ENCODE data around the gene INHBA.

Gene INHBA

GRCh38 chr7:41742401-41743020 lies 39.6 kb upstream of the INHBA start:
- no peak overlapping the region for H3K4me3 ChIP-seq (ENCODE audit: low read depth, low read length)
- no peak for DNase-seq (ENCODE audit: low read depth)
- TF ChIP-seq, protein P1, sequence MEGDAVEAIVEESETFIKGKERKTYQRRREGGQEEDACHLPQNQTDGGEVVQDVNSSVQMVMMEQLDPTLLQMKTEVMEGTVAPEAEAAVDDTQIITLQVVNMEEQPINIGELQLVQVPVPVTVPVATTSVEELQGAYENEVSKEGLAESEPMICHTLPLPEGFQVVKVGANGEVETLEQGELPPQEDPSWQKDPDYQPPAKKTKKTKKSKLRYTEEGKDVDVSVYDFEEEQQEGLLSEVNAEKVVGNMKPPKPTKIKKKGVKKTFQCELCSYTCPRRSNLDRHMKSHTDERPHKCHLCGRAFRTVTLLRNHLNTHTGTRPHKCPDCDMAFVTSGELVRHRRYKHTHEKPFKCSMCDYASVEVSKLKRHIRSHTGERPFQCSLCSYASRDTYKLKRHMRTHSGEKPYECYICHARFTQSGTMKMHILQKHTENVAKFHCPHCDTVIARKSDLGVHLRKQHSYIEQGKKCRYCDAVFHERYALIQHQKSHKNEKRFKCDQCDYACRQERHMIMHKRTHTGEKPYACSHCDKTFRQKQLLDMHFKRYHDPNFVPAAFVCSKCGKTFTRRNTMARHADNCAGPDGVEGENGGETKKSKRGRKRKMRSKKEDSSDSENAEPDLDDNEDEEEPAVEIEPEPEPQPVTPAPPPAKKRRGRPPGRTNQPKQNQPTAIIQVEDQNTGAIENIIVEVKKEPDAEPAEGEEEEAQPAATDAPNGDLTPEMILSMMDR (IDR thresholded peaks at IDR 0.05; ENCODE audit: low read depth, low read length, missing control alignments) = no peak

DNA sequence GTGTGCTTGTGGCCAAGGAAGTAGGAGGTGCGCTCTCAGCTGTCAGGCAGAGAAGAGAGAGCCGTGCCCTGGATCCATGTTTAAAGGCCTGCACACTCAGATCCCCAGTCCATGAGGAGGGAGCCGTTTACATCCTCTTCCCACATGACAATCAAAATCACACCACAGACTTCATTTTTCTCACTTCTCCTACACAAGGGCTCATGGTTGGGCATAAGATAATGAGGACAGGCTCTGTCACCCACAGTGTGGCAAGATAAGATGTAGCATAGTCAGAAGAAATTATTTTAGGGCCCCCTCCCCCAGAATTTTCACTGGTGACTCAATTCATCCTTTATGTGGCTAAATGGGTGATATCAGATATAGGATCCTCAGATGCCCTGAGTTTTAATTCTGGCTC lies 35.9 kb upstream of the INHBA start:
- no peak overlapping the region for H3K4me3 ChIP-seq (ENCODE audit: low read depth, low read length)
- no peak for DNase-seq (ENCODE audit: low read depth)
- TF ChIP-seq, protein P1 (IDR thresholded peaks at IDR 0.05; ENCODE audit: low read depth, low read length, missing control alignments) = no peak

GRCh38 chr7:41738336-41738735 lies 35.4 kb upstream of the INHBA start:
- DNase-seq (ENCODE audit: low read depth) = no peak
- H3K4me3 ChIP-seq (ENCODE audit: low read depth, low read length) = no peak overlapping the region
- TF ChIP-seq, protein P1 (IDR thresholded peaks at IDR 0.05; ENCODE audit: low read depth, low read length, missing control alignments) = no peak

GRCh38 chr7:41735206-41735605 lies 32.3 kb upstream of the INHBA start:
- TF ChIP-seq, protein P1 (IDR thresholded peaks at IDR 0.05; ENCODE audit: low read depth, low read length, missing control alignments) = no peak
- no peak overlapping the region for H3K4me3 ChIP-seq (ENCODE audit: low read depth, low read length)
- no peak for DNase-seq (ENCODE audit: low read depth)

DNA sequence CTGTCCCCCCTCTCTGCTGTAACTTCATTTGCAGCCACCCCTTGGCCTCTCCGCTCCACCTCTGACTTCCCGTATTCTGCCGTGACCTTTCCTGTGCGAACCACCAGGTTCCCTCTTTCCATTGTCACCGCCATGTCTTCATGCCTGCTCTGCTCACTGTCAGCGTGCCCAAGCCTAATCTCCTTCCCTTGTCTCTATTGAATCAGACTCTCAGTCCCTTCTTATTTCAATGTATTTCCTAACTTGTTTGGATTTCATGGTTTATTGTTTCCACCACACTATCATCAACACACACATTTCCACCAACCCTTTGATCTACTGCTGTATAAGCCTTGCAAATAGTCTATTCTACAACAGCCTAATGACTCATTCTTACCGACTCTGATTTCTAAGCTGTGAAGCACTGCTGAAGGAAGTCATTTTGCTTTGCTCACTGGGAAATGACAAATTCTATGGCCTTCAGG lies 30.0 kb upstream of the INHBA start:
- no peak overlapping the region for H3K4me3 ChIP-seq (ENCODE audit: low read depth, low read length)
- DNase-seq (ENCODE audit: low read depth) = no peak
- TF ChIP-seq, protein P1 (IDR thresholded peaks at IDR 0.05; ENCODE audit: low read depth, low read length, missing control alignments) = no peak

DNA sequence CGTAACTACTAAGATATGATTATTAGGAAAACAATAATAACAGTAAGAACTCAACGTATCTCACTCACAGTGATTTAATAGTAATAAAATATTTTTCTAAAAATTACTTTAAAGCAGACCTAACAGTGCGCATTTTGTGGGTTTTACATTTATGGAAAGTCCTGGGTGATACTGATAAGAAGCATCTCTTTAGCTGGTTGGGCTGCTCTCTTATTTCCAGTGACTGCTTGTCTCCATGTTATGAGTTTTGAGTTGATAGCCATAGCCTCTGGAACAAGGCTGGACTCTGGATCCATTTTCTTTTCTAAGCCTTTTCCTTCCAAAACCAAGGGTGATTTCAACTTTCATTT lies 29.5 kb upstream of the INHBA start:
- TF ChIP-seq, protein P1 (IDR thresholded peaks at IDR 0.05; ENCODE audit: low read depth, low read length, missing control alignments) = no peak
- no peak for DNase-seq (ENCODE audit: low read depth)
- H3K4me3 ChIP-seq (ENCODE audit: low read depth, low read length) = no peak overlapping the region
